Smooth muscle cell (in vitro differentiated cells): ENCODE results near the gene CKMT2. TPM values are rescaled to one million over a fixed set of nuclear protein-coding genes. Genes with fewer than 3 reads are reported as not detected.
A peak's percentile ranks its signal among the peaks of the same experiment; 100 is the strongest.

ENCODE experiments used
- DNase-seq: peaks from one replicate; lab custom pipeline; 2025; ENCODE audit not compliant: unreplicated experiment; lab: John Stamatoyannopoulos, UW
- H2AFZ ChIP-seq: fragments of 200-600 bp; sonication (generic); 2 replicates; pipeline ENCODE4 v1.6.0; 2016; ENCODE audit warnings: antibody characterized with exemption, low read depth, mild to moderate bottlenecking
- H3F3A ChIP-seq: fragments of 200-600 bp; sonication (generic); 2 replicates; pipeline ENCODE4 v1.6.0; 2017; ENCODE audit warnings: antibody characterized with exemption, low read depth
- H3K27ac ChIP-seq: fragments of 200-600 bp; sonication (generic); 2 replicates; pipeline ENCODE4 v1.5.1; 2016; ENCODE audit warnings: low read depth, mild to moderate bottlenecking
- H3K27me3 ChIP-seq: fragments of 200-600 bp; sonication (generic); 2 replicates; pipeline ENCODE4 v1.6.1; 2016; ENCODE audit warnings: low read depth, mild to moderate bottlenecking
- H3K36me3 ChIP-seq: fragments of 200-600 bp; sonication (generic); 2 replicates; pipeline ENCODE4 v1.5.1; 2016; ENCODE audit warnings: low read depth
- H3K4me1 ChIP-seq: fragments of 200-600 bp; sonication (generic); 2 replicates; pipeline ENCODE4 v1.5.1; 2016; ENCODE audit warnings: low read depth
- H3K4me2 ChIP-seq: fragments of 200-600 bp; sonication (generic); 2 replicates; pipeline ENCODE4 v1.6.0; 2016; ENCODE audit warnings: mild to moderate bottlenecking
- H3K4me3 ChIP-seq: fragments of 200-600 bp; sonication (generic); 2 replicates; pipeline ENCODE4 v1.5.1; 2016; ENCODE audit warnings: mild to moderate bottlenecking
- H3K79me2 ChIP-seq: fragments of 200-600 bp; sonication (generic); 2 replicates; pipeline ENCODE4 v1.6.0; 2016; ENCODE audit warnings: low read depth, mild to moderate bottlenecking
- H3K9ac ChIP-seq: fragments of 200-600 bp; sonication (generic); 2 replicates; pipeline ENCODE4 v1.6.0; 2016; ENCODE audit warnings: low read depth
- H3K9me3 ChIP-seq: fragments of 200-600 bp; sonication (generic); replicated peaks from 2 replicates; pipeline ENCODE4 v1.5.1; 2016; ENCODE audit warnings: low read depth
- H4K20me1 ChIP-seq: fragments of 200-600 bp; sonication (generic); 2 replicates; pipeline ENCODE4 v1.6.0; 2016; ENCODE audit warnings: low read depth
- CTCF ChIP-seq: fragments of 200-600 bp; sonication (generic); IDR thresholded peaks from 2 replicates; pipeline ENCODE4 v1.5.1; 2017; ENCODE audit warnings: borderline replicate concordance, mild to moderate bottlenecking, antibody characterized with exemption; ENCODE audit not compliant: insufficient read depth, poor library complexity, severe bottlenecking
- WGBS: methylation state at CpG from one replicate; pipeline ENCODE4 v1.1.7; 2016; ENCODE audit warnings: low lambda C conversion rate; 5-methylcytosine and 5-hydroxymethylcytosine counted together
- polyA plus RNA-seq: library from polyadenylated mRNA; unstranded; fragments of >200 nt; fragmentation: Nextera tagmentation; extraction: Ambion mirVana; gene quantifications from 2 replicates; pipeline ENCODE4 v1.2.1, GENCODE V29; 2016
- total RNA-seq: library from RNA; depleted of rRNA; stranded (reverse); fragments of >200 nt; gene quantifications from 2 replicates; pipeline ENCODE4 v1.2.3, GENCODE V29; 2014

Gene CKMT2
- total and polyA plus RNA-seq, 2 experiments from 2014 or later = 1.5 TPM; not detected in 1

GRCh38 chr5:81297531-81297930 is 64.4 kb downstream of the CKMT2 start:
- Histone ChIP-seq H3K4me1 (peaks cover 11% of the 10 kb centered on the region), H3K9ac (no peak overlapping the region), H3K79me2 (peaks cover 63% of the 10 kb centered on the region), H3K4me3 (no peak overlapping the region), H2AFZ (no peak overlapping the region), H3K9me3 (peaks cover 10% of the 10 kb centered on the region), H3F3A (no peaks in the 10 kb centered on the region), H3K27me3 (no peaks in the 10 kb centered on the region), H3K27ac (no peak overlapping the region), H3K4me2 (no peak overlapping the region), H3K36me3 (no peaks in the 10 kb centered on the region), H4K20me1 (no peaks in the 10 kb centered on the region)
- TF ChIP-seq CTCF = no peak
- DNase-seq = no peak
- 94% methylated on average over 4 of the region's 4 CpGs for WGBS

- Histone ChIP-seq H3K9me3 (no peaks in the 10 kb centered on the region), H3K4me2 (peak overlapping the region; percentile 95), H3K27ac (peak overlapping the region; percentile 92), H3K79me2 (peaks cover 58% of the 10 kb centered on the region), H3K36me3 (no peaks in the 10 kb centered on the region), H3F3A (no peaks in the 10 kb centered on the region), H3K9ac (peak overlapping the region; percentile 97), H3K4me1 (peaks cover 14% of the 10 kb centered on the region), H2AFZ (peak overlapping the region; percentile 94), H3K27me3 (no peaks in the 10 kb centered on the region), H4K20me1 (no peaks in the 10 kb centered on the region), H3K4me3 (peak overlapping the region; percentile 79)
- no peak for DNase-seq
- 0% methylated on average over 2 of the region's 2 CpGs for WGBS
- TF ChIP-seq CTCF = no peak
Measured at GRCh38 chr5:81300921-81301270, 67.8 kb downstream of the CKMT2 start.

DNA sequence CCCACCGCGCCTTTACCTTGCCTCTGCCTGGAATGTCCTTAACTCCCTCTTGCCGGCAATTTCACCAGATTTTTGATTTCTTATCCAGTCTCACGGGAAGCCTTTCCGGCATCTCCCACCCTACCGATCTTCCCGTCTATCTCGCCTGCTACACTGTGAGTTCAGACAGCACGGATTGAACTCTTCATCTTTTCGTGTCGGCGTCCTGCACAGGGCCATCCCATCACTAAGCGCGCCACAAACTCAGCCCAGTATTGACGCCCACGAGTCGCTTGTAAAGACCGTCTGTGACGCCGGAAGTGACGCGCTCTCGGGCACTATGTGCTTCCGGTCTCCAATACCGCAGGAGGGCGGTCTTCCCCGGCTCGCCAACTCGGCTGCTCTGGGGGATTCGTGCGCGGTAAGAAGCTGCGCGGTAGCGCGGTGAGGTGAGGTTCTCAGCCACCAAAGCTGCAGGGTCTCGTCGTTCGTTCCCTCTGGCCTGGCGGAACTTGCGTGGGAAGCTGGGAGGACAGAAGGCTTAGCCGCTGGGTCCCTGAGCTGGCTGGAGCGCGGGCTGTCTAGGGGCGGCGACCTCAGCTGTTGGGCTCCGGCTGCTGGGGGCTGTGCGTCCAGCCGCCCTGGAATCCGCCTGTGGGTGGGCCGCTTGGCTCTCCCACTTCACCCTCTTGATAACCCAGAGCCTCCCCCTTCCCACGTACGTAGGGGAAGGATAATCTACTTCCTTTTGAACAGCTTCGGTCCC is 68.3 kb downstream of the CKMT2 start, which contains the start of gene ZCCHC9:
ZCCHC9 (plus strand) TSS at position 317 of the 745 bp plus-strand sequence. CDS start 3,171 bp downstream, outside the sequence.
- H2AFZ ChIP-seq = peak within 1 kb of the TSS; percentile 94
- H3K9ac ChIP-seq = peak within 1 kb of the TSS; percentile 97
- H3K4me2 ChIP-seq = peak within 1 kb of the TSS; percentile 95
- no peaks in the 10 kb centered on the region for H3K27me3 ChIP-seq
- under 1% methylated on average over 54 of the region's 54 CpGs for WGBS
- H4K20me1 ChIP-seq = no peaks in the 10 kb centered on the region
- H3F3A ChIP-seq = no peaks in the 10 kb centered on the region
- no peaks in the 10 kb centered on the region for H3K36me3 ChIP-seq
- peak; percentile 73 for DNase-seq
- peaks cover 58% of the 10 kb centered on the region for H3K79me2 ChIP-seq
- H3K4me1 ChIP-seq = peaks cover 14% of the 10 kb centered on the region
- H3K4me3 ChIP-seq = peak within 1 kb of the TSS; percentile 79
- TF ChIP-seq CTCF = no peak
- peak within 1 kb of the TSS; percentile 92 for H3K27ac ChIP-seq
- no peaks in the 10 kb centered on the region for H3K9me3 ChIP-seq
